HepG2 (cell line): ENCODE data around the gene NADK2. TPM values are rescaled to one million over a fixed set of nuclear protein-coding genes. Genes with fewer than 3 reads are reported as not detected.
A peak's percentile ranks its signal among the peaks of the same experiment; 100 is the strongest.

Experiments used
- ADNP ChIP-seq: sonication (generic); formaldehyde crosslinking; IDR thresholded peaks from 2 replicates; pipeline ENCODE4 v1.4.0; 2020; ENCODE audit warnings: missing genetic modification reagents
- CREM ChIP-seq, 2 experiments: sonication (generic) in 1 of 2; formaldehyde crosslinking in 1 of 2; IDR thresholded peaks; 2 replicates each; pipeline versions ENCODE4 v1.4.0 to v1.6.1; 2016 to 2020; ENCODE audit warnings: antibody characterized with exemption in 1 of 2, mild to moderate bottlenecking in 1 of 2, missing genetic modification reagents in 1 of 2
- FOXK1 ChIP-seq: sonication (generic); formaldehyde crosslinking; IDR thresholded peaks from 2 replicates; pipeline ENCODE4 v1.4.0; 2020; ENCODE audit warnings: low read depth, missing genetic modification reagents, borderline replicate concordance
- GATAD2A ChIP-seq: IDR thresholded peaks from 2 replicates; pipeline ENCODE4 v1.6.1; 2016
- HHEX ChIP-seq: IDR thresholded peaks from 2 replicates; pipeline ENCODE4 v1.6.1; 2016; ENCODE audit warnings: control low read depth
- HMG20B ChIP-seq: conservative IDR thresholded peaks from 2 replicates; pipeline ENCODE4 v1.6.1; 2016; ENCODE audit warnings: missing genetic modification reagents, missing compliant biosample characterization
- NFKBIZ ChIP-seq: IDR thresholded peaks from 2 replicates; pipeline ENCODE4 v1.6.1; 2018; ENCODE audit warnings: missing genetic modification reagents, missing compliant biosample characterization
- NONO ChIP-seq, 2 experiments: fragments of 450-650 bp in 1 of 2; sonication (generic) in 1 of 2; formaldehyde crosslinking in 1 of 2; IDR thresholded peaks in 1 of 2; conservative IDR thresholded peaks in 1 of 2; 2 replicates each; pipeline versions ENCODE4 v1.6.1 to v1.8.0; 2017 to 2022; ENCODE audit warnings: mild to moderate bottlenecking in 1 of 2, missing genetic modification reagents in 1 of 2, moderate library complexity in 1 of 2
- POGK ChIP-seq: sonication (generic); formaldehyde crosslinking; conservative IDR thresholded peaks from 2 replicates; pipeline ENCODE4 v1.8.0; 2022; ENCODE audit warnings: mild to moderate bottlenecking, moderate library complexity, missing genetic modification reagents
- PPARG ChIP-seq: conservative IDR thresholded peaks from 2 replicates; pipeline ENCODE4 v1.6.1; 2016; ENCODE audit warnings: missing biosample characterization, missing genetic modification reagents
- RARA ChIP-seq: IDR thresholded peaks from 2 replicates; pipeline ENCODE4 v1.6.1; 2016; ENCODE audit warnings: missing genetic modification reagents, missing compliant biosample characterization
- ZBTB7B ChIP-seq: sonication (generic); formaldehyde crosslinking; IDR thresholded peaks from 2 replicates; pipeline ENCODE4 v1.4.0; 2020; ENCODE audit warnings: missing genetic modification reagents
- polyA plus RNA-seq, 8 experiments: library from polyadenylated mRNA; depleted of rRNA in 3 of 8; stranded (reverse) in 7 of 8; unstranded in 1 of 8; fragments of >200 nt; fragmentation: Illumina TruSeq in 4 of 8; extraction: Trizol in 4 of 8; gene quantifications; 2 replicates each; pipeline versions ENCODE4 v1.2.1 to v1.2.3, GENCODE V29; 2011 to 2016; ENCODE audit warnings: low read depth in 4 of 8, missing spikeins in 1 of 8, mixed read lengths in 1 of 8; ENCODE audit not compliant: insufficient read depth in 1 of 8
- total RNA-seq, 5 experiments: library from RNA; depleted of rRNA; stranded (reverse); fragments of >200 nt; fragmentation: Illumina TruSeq; extraction: Trizol; gene quantifications; 2 replicates each; pipeline ENCODE4 v1.2.3, GENCODE V29; 2016; ENCODE audit warnings: low read depth in 1 of 5
- TF ChIP-seq, protein P1 (sequence below): sonication (generic); formaldehyde crosslinking; IDR thresholded peaks from 2 replicates; pipeline ENCODE4 v1.9.0; 2022; ENCODE audit warnings: low read depth, missing genetic modification reagents
- TF ChIP-seq, protein P2 (sequence below): sonication (generic); formaldehyde crosslinking; IDR thresholded peaks from 2 replicates; pipeline ENCODE4 v1.4.0; 2020; ENCODE audit warnings: missing genetic modification reagents, borderline replicate concordance
- TF ChIP-seq, protein P3 (sequence below): IDR thresholded peaks from 2 replicates; pipeline ENCODE4 v1.6.1; 2012; ENCODE audit warnings: low read depth, low read length, improper control_type of control experiment
- TF ChIP-seq, protein P4 (sequence below): IDR thresholded peaks from 2 replicates; pipeline ENCODE4 v1.6.1; 2016
- TF ChIP-seq, protein P5 (sequence below): sonication (generic); formaldehyde crosslinking; IDR thresholded peaks from 2 replicates; pipeline ENCODE4 v1.5.0; 2020; ENCODE audit warnings: missing genetic modification reagents

The NADK2 gene
- total and polyA plus RNA-seq, 2 of the 13 experiments (the other 11 are each of a cell fraction or from before 2014, with no cell fraction given) = 13.9 to 71.4 TPM

DNA sequence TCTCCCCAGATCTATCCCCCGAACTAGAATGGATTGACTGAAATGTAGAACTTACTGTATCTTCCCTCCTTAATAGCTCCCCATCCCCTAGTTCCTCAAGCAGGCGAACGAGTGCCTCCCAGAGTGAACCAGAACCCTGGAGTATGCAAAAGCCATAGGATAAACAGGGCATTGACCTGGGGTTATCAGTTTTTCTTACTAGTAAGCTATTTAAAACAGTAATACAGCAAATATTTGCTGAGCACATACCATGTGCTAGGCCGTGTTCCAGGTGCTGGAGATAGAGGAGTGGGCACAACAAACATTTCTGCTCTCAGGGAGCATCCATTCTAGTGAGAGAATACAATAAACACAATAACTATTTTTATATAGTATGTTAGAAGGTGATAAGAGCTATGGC, 88.0 kb downstream of the NADK2 start (continued):
- TF ChIP-seq NFKBIZ (CRISPR knock-in tag) (peak; percentile 59; the same call in 1 of the 2 replicates), ADNP (CRISPR knock-in tag) (no peak), HHEX (CRISPR knock-in tag) (peak; percentile 77), NONO (IDR thresholded peaks at IDR 0.05) (no peak), NONO (CRISPR knock-in tag; conservative IDR thresholded peaks at IDR 0.05) (peak; percentile 51; the same call in 1 of the 2 replicates), POGK (CRISPR knock-in tag) (peak; percentile 99), PPARG (0 out of 2 replicates have a peak, but pooled peaks have one; percentile 25), RARA (CRISPR knock-in tag) (peak; percentile 88), FOXK1 (CRISPR knock-in tag) (peak; percentile 75; the same call in 1 of the 2 replicates), ZBTB7B (CRISPR knock-in tag) (peak; percentile 20; the same call in 1 of the 2 replicates), HMG20B (CRISPR knock-in tag) (peak; percentile 67; the same call in 1 of the 2 replicates), CREM (IDR thresholded peaks at IDR 0.05) (peak; percentile 71), CREM (CRISPR knock-in tag; IDR thresholded peaks at IDR 0.05) (no peak), GATAD2A (CRISPR knock-in tag) (peak; percentile 93)
- TF ChIP-seq, protein P1, sequence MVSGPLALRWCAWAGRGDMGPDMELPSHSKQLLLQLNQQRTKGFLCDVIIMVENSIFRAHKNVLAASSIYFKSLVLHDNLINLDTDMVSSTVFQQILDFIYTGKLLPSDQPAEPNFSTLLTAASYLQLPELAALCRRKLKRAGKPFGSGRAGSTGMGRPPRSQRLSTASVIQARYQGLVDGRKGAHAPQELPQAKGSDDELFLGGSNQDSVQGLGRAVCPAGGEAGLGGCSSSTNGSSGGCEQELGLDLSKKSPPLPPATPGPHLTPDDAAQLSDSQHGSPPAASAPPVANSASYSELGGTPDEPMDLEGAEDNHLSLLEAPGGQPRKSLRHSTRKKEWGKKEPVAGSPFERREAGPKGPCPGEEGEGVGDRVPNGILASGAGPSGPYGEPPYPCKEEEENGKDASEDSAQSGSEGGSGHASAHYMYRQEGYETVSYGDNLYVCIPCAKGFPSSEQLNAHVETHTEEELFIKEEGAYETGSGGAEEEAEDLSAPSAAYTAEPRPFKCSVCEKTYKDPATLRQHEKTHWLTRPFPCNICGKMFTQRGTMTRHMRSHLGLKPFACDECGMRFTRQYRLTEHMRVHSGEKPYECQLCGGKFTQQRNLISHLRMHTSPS (CRISPR knock-in tag) = 0 out of 2 replicates have a peak, but pooled peaks have one; percentile 35
- TF ChIP-seq, protein P2, sequence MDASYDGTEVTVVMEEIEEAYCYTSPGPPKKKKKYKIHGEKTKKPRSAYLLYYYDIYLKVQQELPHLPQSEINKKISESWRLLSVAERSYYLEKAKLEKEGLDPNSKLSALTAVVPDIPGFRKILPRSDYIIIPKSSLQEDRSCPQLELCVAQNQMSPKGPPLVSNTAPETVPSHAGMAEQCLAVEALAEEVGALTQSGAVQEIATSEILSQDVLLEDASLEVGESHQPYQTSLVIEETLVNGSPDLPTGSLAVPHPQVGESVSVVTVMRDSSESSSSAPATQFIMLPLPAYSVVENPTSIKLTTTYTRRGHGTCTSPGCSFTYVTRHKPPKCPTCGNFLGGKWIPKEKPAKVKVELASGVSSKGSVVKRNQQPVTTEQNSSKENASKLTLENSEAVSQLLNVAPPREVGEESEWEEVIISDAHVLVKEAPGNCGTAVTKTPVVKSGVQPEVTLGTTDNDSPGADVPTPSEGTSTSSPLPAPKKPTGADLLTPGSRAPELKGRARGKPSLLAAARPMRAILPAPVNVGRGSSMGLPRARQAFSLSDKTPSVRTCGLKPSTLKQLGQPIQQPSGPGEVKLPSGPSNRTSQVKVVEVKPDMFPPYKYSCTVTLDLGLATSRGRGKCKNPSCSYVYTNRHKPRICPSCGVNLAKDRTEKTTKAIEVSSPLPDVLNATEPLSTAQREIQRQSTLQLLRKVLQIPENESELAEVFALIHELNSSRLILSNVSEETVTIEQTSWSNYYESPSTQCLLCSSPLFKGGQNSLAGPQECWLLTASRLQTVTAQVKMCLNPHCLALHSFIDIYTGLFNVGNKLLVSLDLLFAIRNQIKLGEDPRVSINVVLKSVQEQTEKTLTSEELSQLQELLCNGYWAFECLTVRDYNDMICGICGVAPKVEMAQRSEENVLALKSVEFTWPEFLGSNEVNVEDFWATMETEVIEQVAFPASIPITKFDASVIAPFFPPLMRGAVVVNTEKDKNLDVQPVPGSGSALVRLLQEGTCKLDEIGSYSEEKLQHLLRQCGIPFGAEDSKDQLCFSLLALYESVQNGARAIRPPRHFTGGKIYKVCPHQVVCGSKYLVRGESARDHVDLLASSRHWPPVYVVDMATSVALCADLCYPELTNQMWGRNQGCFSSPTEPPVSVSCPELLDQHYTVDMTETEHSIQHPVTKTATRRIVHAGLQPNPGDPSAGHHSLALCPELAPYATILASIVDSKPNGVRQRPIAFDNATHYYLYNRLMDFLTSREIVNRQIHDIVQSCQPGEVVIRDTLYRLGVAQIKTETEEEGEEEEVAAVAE (CRISPR knock-in tag) = peak; percentile 69; the same call in 1 of the 2 replicates
- TF ChIP-seq, protein P3, sequence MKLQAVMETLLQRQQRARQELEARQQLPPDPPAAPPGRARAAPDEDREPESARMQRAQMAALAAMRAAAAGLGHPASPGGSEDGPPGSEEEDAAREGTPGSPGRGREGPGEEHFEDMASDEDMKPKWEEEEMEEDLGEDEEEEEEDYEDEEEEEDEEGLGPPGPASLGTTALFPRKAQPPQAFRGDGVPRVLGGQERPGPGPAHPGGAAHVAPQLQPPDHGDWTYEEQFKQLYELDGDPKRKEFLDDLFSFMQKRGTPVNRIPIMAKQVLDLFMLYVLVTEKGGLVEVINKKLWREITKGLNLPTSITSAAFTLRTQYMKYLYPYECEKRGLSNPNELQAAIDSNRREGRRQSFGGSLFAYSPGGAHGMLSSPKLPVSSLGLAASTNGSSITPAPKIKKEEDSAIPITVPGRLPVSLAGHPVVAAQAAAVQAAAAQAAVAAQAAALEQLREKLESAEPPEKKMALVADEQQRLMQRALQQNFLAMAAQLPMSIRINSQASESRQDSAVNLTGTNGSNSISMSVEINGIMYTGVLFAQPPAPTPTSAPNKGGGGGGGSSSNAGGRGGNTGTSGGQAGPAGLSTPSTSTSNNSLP = peak; percentile 58
- TF ChIP-seq, protein P4, sequence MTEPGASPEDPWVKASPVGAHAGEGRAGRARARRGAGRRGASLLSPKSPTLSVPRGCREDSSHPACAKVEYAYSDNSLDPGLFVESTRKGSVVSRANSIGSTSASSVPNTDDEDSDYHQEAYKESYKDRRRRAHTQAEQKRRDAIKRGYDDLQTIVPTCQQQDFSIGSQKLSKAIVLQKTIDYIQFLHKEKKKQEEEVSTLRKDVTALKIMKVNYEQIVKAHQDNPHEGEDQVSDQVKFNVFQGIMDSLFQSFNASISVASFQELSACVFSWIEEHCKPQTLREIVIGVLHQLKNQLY (CRISPR knock-in tag) = peak; percentile 65
- TF ChIP-seq, protein P5, sequence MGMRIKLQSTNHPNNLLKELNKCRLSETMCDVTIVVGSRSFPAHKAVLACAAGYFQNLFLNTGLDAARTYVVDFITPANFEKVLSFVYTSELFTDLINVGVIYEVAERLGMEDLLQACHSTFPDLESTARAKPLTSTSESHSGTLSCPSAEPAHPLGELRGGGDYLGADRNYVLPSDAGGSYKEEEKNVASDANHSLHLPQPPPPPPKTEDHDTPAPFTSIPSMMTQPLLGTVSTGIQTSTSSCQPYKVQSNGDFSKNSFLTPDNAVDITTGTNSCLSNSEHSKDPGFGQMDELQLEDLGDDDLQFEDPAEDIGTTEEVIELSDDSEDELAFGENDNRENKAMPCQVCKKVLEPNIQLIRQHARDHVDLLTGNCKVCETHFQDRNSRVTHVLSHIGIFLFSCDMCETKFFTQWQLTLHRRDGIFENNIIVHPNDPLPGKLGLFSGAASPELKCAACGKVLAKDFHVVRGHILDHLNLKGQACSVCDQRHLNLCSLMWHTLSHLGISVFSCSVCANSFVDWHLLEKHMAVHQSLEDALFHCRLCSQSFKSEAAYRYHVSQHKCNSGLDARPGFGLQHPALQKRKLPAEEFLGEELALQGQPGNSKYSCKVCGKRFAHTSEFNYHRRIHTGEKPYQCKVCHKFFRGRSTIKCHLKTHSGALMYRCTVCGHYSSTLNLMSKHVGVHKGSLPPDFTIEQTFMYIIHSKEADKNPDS (CRISPR knock-in tag) = 0 out of 2 replicates have a peak, but pooled peaks have one; percentile 58
